ENCODE results near the gene WASHC2A. TPM values are rescaled to one million over a fixed set of nuclear protein-coding genes. Genes with fewer than 3 reads are reported as not detected.
"Not testable (repeated sequence)": the region's sequence is repeated elsewhere in the genome, so short reads cannot be mapped to it uniquely, and the experiment has no call there.

The WASHC2A gene
- total RNA-seq, 2 experiments from 2014 or later, result 17.5 to 36.7 TPM

- H3K4me1 ChIP-seq (ENCODE audit: insufficient read depth, low read length, poor library complexity, severe bottlenecking); CTCF ChIA-PET (ENCODE audit: unreplicated experiment): not testable (repeated sequence)
These were observed 12.1 kb upstream of the WASHC2A start for GRCh38 chr10:50055494-50056292.

GRCh38 chr10:50056654-50057053, 11.1 kb upstream of the WASHC2A start:
- intact Hi-C loops (cut with micrococcal nuclease; ENCODE audit: unreplicated experiment); POLR2A ChIA-PET; CTCF ChIA-PET (ENCODE audit: unreplicated experiment); H3K9me2 ChIP-seq (ENCODE audit: insufficient read depth, low read length); H4K20me1 ChIP-seq (ENCODE audit: insufficient read depth, low read length); H3K4me1 ChIP-seq (ENCODE audit: insufficient read depth, low read length, poor library complexity, severe bottlenecking); H2AFZ ChIP-seq (ENCODE audit: low read length); DNase-seq (ENCODE audit: low spot score); H3K27ac ChIP-seq (ENCODE audit: low read depth, low read length, poor library complexity, severe bottlenecking); H3K9me3 ChIP-seq (ENCODE audit: low read length); H3K36me3 ChIP-seq (ENCODE audit: insufficient read depth, low read length); H3K79me2 ChIP-seq (ENCODE audit: insufficient read depth, low read depth, low read length); BruUV-seq (replicated peaks); H3K4me3 ChIP-seq (ENCODE audit: low read depth, low read length, poor library complexity, severe bottlenecking); H3K4me2 ChIP-seq (ENCODE audit: low read length): not testable (repeated sequence)

More at GRCh38 chr10:50055494-50056292, 12.1 kb upstream of the WASHC2A start:
- intact Hi-C loops (cut with micrococcal nuclease; ENCODE audit: unreplicated experiment); H3K4me2 ChIP-seq (ENCODE audit: low read length); POLR2A ChIA-PET; BruUV-seq (replicated peaks); H3K27ac ChIP-seq (ENCODE audit: low read depth, low read length, poor library complexity, severe bottlenecking); H3K4me3 ChIP-seq (ENCODE audit: low read depth, low read length, poor library complexity, severe bottlenecking); H3K79me2 ChIP-seq (ENCODE audit: insufficient read depth, low read depth, low read length); H4K20me1 ChIP-seq (ENCODE audit: insufficient read depth, low read length); DNase-seq (ENCODE audit: low spot score); H3K36me3 ChIP-seq (ENCODE audit: insufficient read depth, low read length); H2AFZ ChIP-seq (ENCODE audit: low read length); H3K9me2 ChIP-seq (ENCODE audit: insufficient read depth, low read length); H3K9me3 ChIP-seq (ENCODE audit: low read length): not testable (repeated sequence)

DNA sequence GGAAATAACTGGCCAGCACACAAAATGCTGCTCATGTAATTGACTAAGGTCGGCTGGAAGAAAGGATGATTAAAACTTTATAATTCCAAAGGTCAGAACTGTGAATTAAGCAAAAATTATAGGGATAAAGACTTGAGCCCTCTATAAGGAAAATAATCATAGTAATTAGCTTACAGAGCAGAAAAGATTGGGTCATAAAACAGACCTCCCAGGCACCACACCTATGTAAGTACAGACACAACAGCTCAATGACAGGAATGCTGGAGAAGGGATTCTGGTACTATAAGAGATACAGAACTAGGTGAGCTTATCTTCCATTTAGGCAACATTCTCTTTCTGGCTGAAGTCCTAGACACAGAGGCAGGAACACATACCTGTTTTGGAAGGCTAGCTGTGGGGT, 9.0 kb upstream of the WASHC2A start:
- POLR2A ChIA-PET; H3K9me3 ChIP-seq (ENCODE audit: low read length); H3K79me2 ChIP-seq (ENCODE audit: insufficient read depth, low read depth, low read length); BruUV-seq (replicated peaks); H3K27ac ChIP-seq (ENCODE audit: low read depth, low read length, poor library complexity, severe bottlenecking); H2AFZ ChIP-seq (ENCODE audit: low read length); H3K4me3 ChIP-seq (ENCODE audit: low read depth, low read length, poor library complexity, severe bottlenecking); H4K20me1 ChIP-seq (ENCODE audit: insufficient read depth, low read length); H3K4me1 ChIP-seq (ENCODE audit: insufficient read depth, low read length, poor library complexity, severe bottlenecking); H3K4me2 ChIP-seq (ENCODE audit: low read length); intact Hi-C loops (cut with micrococcal nuclease; ENCODE audit: unreplicated experiment); H3K36me3 ChIP-seq (ENCODE audit: insufficient read depth, low read length); DNase-seq (ENCODE audit: low spot score); CTCF ChIA-PET (ENCODE audit: unreplicated experiment); H3K9me2 ChIP-seq (ENCODE audit: insufficient read depth, low read length): not testable (repeated sequence)

DNA sequence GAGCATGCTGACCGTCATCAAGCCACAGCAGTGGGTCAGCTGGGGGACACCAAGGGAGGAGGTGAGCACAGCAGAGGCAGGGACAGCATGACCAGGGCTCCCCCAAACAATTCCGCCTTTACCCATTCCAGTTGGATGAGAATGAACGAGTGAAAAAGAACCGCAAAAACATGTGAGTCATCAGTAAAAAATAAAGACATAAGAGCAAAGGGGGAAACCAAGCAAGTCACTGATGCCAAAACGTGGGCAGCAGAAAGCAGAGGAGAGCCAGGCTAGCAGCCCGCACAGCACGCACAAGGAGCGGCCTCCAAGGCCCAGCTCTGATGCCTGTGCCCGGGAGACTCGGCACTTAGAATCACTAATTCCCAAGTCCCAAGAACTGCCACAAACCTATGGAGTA, 7.8 kb upstream of the WASHC2A start:
- BruUV-seq (replicated peaks); H3K79me2 ChIP-seq (ENCODE audit: insufficient read depth, low read depth, low read length); H3K4me1 ChIP-seq (ENCODE audit: insufficient read depth, low read length, poor library complexity, severe bottlenecking); H3K4me3 ChIP-seq (ENCODE audit: low read depth, low read length, poor library complexity, severe bottlenecking); DNase-seq (ENCODE audit: low spot score); H3K36me3 ChIP-seq (ENCODE audit: insufficient read depth, low read length); H4K20me1 ChIP-seq (ENCODE audit: insufficient read depth, low read length); CTCF ChIA-PET (ENCODE audit: unreplicated experiment); H3K9me3 ChIP-seq (ENCODE audit: low read length); H3K4me2 ChIP-seq (ENCODE audit: low read length); POLR2A ChIA-PET; H3K27ac ChIP-seq (ENCODE audit: low read depth, low read length, poor library complexity, severe bottlenecking); H3K9me2 ChIP-seq (ENCODE audit: insufficient read depth, low read length); H2AFZ ChIP-seq (ENCODE audit: low read length); intact Hi-C loops (cut with micrococcal nuclease; ENCODE audit: unreplicated experiment): not testable (repeated sequence)

- H2AFZ ChIP-seq (ENCODE audit: low read length); H3K9me2 ChIP-seq (ENCODE audit: insufficient read depth, low read length); H3K27ac ChIP-seq (ENCODE audit: low read depth, low read length, poor library complexity, severe bottlenecking); H3K4me1 ChIP-seq (ENCODE audit: insufficient read depth, low read length, poor library complexity, severe bottlenecking); H3K36me3 ChIP-seq (ENCODE audit: insufficient read depth, low read length); BruUV-seq (replicated peaks); DNase-seq (ENCODE audit: low spot score); H4K20me1 ChIP-seq (ENCODE audit: insufficient read depth, low read length); H3K79me2 ChIP-seq (ENCODE audit: insufficient read depth, low read depth, low read length); intact Hi-C loops (cut with micrococcal nuclease; ENCODE audit: unreplicated experiment); POLR2A ChIA-PET; H3K4me3 ChIP-seq (ENCODE audit: low read depth, low read length, poor library complexity, severe bottlenecking); H3K9me3 ChIP-seq (ENCODE audit: low read length); H3K4me2 ChIP-seq (ENCODE audit: low read length); CTCF ChIA-PET (ENCODE audit: unreplicated experiment): not testable (repeated sequence)
These were observed 6.2 kb upstream of the WASHC2A start for GRCh38 chr10:50061548-50061947.
